OCI-LY7 (cell line): ENCODE results near the gene NHP2. TPM values are rescaled to one million over a fixed set of nuclear protein-coding genes. Genes with fewer than 3 reads are reported as not detected.

Experiments used
- BruUV-seq: library from RNA; stranded (reverse); fragments of 400-500 nt; replicated peaks from 2 replicates; lab custom pipeline; 2021; lab: Mats Ljungman, UMichigan
- CTCF ChIA-PET: fragments of 300-600 bp; sonication (Branson Sonifier 250); formaldehyde crosslinking; loops from one replicate; lab custom pipeline; 2022; ENCODE audit warnings: antibody characterized with exemption; ENCODE audit not compliant: unreplicated experiment; lab: Charles Lee
- POLR2A ChIA-PET: fragments of 300-600 bp; sonication (Branson Sonifier 250); formaldehyde crosslinking; loops from one replicate; lab custom pipeline; 2022; ENCODE audit warnings: antibody characterized with exemption; lab: Charles Lee
- DNase-seq: peaks from one replicate; pipeline ENCODE4 v3.0.0-alpha.2; 2015; ENCODE audit warnings: low spot score
- H2AFZ ChIP-seq: fragments of 200-600 bp; sonication (generic), shearing (Covaris generic); 2 replicates; pipeline ENCODE4 v1.6.1; 2014; ENCODE audit warnings: mild to moderate bottlenecking, antibody characterized with exemption, low read length, moderate library complexity
- H3K27ac ChIP-seq: fragments of 200-600 bp; sonication (generic); 2 replicates; pipeline ENCODE4 v1.5.1; 2014; ENCODE audit warnings: mixed run types, low read depth, mild to moderate bottlenecking, moderate library complexity, low read length, inconsistent platforms; ENCODE audit not compliant: poor library complexity, severe bottlenecking
- H3K36me3 ChIP-seq: fragments of 200-600 bp; sonication (generic); 2 replicates; pipeline ENCODE4 v1.6.1; 2014; ENCODE audit warnings: mild to moderate bottlenecking, antibody characterized with exemption, low read length, moderate library complexity, mixed read lengths; ENCODE audit not compliant: insufficient read depth
- H3K4me1 ChIP-seq: fragments of 200-600 bp; sonication (generic); 2 replicates; pipeline ENCODE4 v1.5.1; 2014; ENCODE audit warnings: mild to moderate bottlenecking, low read length; ENCODE audit not compliant: insufficient read depth, poor library complexity, severe bottlenecking
- H3K4me2 ChIP-seq: fragments of 200-600 bp; sonication (generic); 2 replicates; pipeline ENCODE4 v1.6.1; 2014; ENCODE audit warnings: mild to moderate bottlenecking, low read length
- H3K4me3 ChIP-seq: fragments of 200-600 bp; sonication (generic); 2 replicates; pipeline ENCODE4 v1.5.1; 2014; ENCODE audit warnings: mild to moderate bottlenecking, low read depth, low read length; ENCODE audit not compliant: poor library complexity, severe bottlenecking
- H3K79me2 ChIP-seq: fragments of 200-600 bp; sonication (generic); 2 replicates; pipeline ENCODE4 v1.6.1; 2016; ENCODE audit warnings: low read depth, mild to moderate bottlenecking, low read length, moderate library complexity, mixed read lengths; ENCODE audit not compliant: insufficient read depth
- H3K9me2 ChIP-seq: fragments of 200-600 bp; sonication (generic); 2 replicates; pipeline ENCODE4 v1.6.1; 2016; ENCODE audit warnings: mild to moderate bottlenecking, low read length, mixed read lengths; ENCODE audit not compliant: insufficient read depth
- H3K9me3 ChIP-seq: fragments of 200-600 bp; sonication (generic); 2 replicates; pipeline ENCODE4 v1.6.1; 2014; ENCODE audit warnings: mild to moderate bottlenecking, mixed run types, low read length, mixed read lengths
- H4K20me1 ChIP-seq: fragments of 200-600 bp; sonication (generic); 2 replicates; pipeline ENCODE4 v1.6.1; 2014; ENCODE audit warnings: mild to moderate bottlenecking, antibody characterized with exemption, low read length, moderate library complexity, mixed read lengths; ENCODE audit not compliant: insufficient read depth
- CTCF ChIP-seq: fragments of 200-600 bp; sonication (generic); conservative IDR thresholded peaks from 2 replicates; pipeline ENCODE4 v1.5.1; 2014; ENCODE audit warnings: mild to moderate bottlenecking, antibody characterized with exemption, low read length, moderate library complexity, mixed read lengths
- EZH2phosphoT487 ChIP-seq: fragments of 200-600 bp; sonication (generic); IDR thresholded peaks from 2 replicates; pipeline ENCODE4 v1.6.1; 2018; ENCODE audit warnings: low read depth, borderline replicate concordance, mild to moderate bottlenecking, mixed run types, antibody characterized with exemption, low read length, moderate library complexity, mixed read lengths
- intact Hi-C: fragments of 100-400 bp; cut with micrococcal nuclease; formaldehyde crosslinking; loops from one replicate; pipeline ENCODE4 v1.10.0; 2022; ENCODE audit not compliant: unreplicated experiment
- total RNA-seq, 2 experiments: library from RNA; depleted of rRNA in 1 of 2; stranded (reverse); fragments of >200 nt in 1 of 2; shearing (Covaris generic) in 1 of 2; gene quantifications; 2 replicates each; pipeline ENCODE4 v1.2.3, GENCODE V29; 2014 to 2022

NHP2 gene
- total RNA-seq, 2 experiments from 2014 or later: 216 to 309 TPM

GRCh38 chr5:178191661-178192060 lies 38.0 kb upstream of the NHP2 start:
- DNase-seq: no peak
- Histone ChIP-seq H3K79me2 (no peaks in the 10 kb centered on the region), H3K4me1 (no peaks in the 10 kb centered on the region), H3K27ac (no peak overlapping the region), H2AFZ (no peak overlapping the region), H3K36me3 (no peaks in the 10 kb centered on the region), H3K9me3 (no peaks in the 10 kb centered on the region), H3K4me2 (no peak overlapping the region), H3K4me3 (no peak overlapping the region), H4K20me1 (no peaks in the 10 kb centered on the region), H3K9me2 (no peaks in the 10 kb centered on the region)
- CTCF ChIA-PET: no interaction called here
- POLR2A ChIA-PET: no interaction called here
- no TSS peak for BruUV-seq
- intact Hi-C loops: no loop called here
- TF ChIP-seq CTCF (no peak), EZH2phosphoT487 (no peak)

GRCh38 chr5:178189433-178189832 lies 35.7 kb upstream of the NHP2 start:
- no peaks in the 10 kb centered on the region for H3K4me1 ChIP-seq
- POLR2A ChIA-PET: interaction anchor here (0.6 kb wide), 1 partner anchor 1821 kb away, joined by 3 read pairs; no protein-coding TSS in a partner anchor
- H3K4me3 ChIP-seq: no peak overlapping the region
- CTCF ChIA-PET: no interaction called here
- no peak for TF ChIP-seq EZH2phosphoT487
- no peak for TF ChIP-seq CTCF
- no peak overlapping the region for H2AFZ ChIP-seq
- no peaks in the 10 kb centered on the region for H3K79me2 ChIP-seq
- intact Hi-C loops: no loop called here
- no peak for DNase-seq
- H4K20me1 ChIP-seq: no peaks in the 10 kb centered on the region
- no peak overlapping the region for H3K27ac ChIP-seq
- H3K36me3 ChIP-seq: no peaks in the 10 kb centered on the region
- H3K9me3 ChIP-seq: no peaks in the 10 kb centered on the region
- no TSS peak for BruUV-seq
- no peaks in the 10 kb centered on the region for H3K9me2 ChIP-seq
- H3K4me2 ChIP-seq: no peak overlapping the region

- POLR2A ChIA-PET: no interaction called here
- Histone ChIP-seq H3K27ac (no peak within 1 kb of the TSS), H3K4me1 (peaks cover 6% of the 10 kb centered on the region), H3K4me2 (no peak within 1 kb of the TSS), H3K36me3 (no peaks in the 10 kb centered on the region), H4K20me1 (no peaks in the 10 kb centered on the region), H3K9me3 (no peaks in the 10 kb centered on the region), H3K79me2 (no peaks in the 10 kb centered on the region), H2AFZ (no peak within 1 kb of the TSS), H3K9me2 (no peaks in the 10 kb centered on the region), H3K4me3 (no peak within 1 kb of the TSS)
- CTCF ChIA-PET: no interaction called here
- intact Hi-C loops: no loop called here
- no TSS peak for BruUV-seq
- DNase-seq: no peak
- TF ChIP-seq EZH2phosphoT487 (no peak), CTCF (no peak)
These were observed 33.3 kb upstream of the NHP2 start, which contains the start of gene GMCL2 for GRCh38 chr5:178187014-178187413. TSS of gene GMCL2 (minus strand) at chr5:178187371. CDS start at chr5:178187299, 72 bp downstream.
